HEK293 (cell line): Measurements from ENCODE around the gene NIP7.

ENCODE experiments used
- CTCF ChIA-PET: fragments of 350-600 bp; formaldehyde crosslinking; extraction: SDS; loops from one replicate; lab custom pipeline; 2021; ENCODE audit warnings: antibody characterized with exemption; lab: Yijun Ruan, JAX
- POLR2A ChIA-PET: fragments of 300-600 bp; formaldehyde crosslinking; extraction: SDS; loops from one replicate; lab custom pipeline; 2020; ENCODE audit warnings: antibody characterized with exemption, inconsistent platforms; lab: Yijun Ruan, JAX
- H3K27ac ChIP-seq: fragments of 200-500 bp; sonication (Bioruptor generic); 2 replicates; pipeline ENCODE4 v1.5.1; 2014; ENCODE audit warnings: low read depth, low read length, control low read depth, inconsistent platforms; ENCODE audit errors: extremely low read depth
- H3K36me3 ChIP-seq, 2 experiments: fragments of 200-500 bp in 1 of 2; sonication (Bioruptor generic) in 1 of 2; 1 replicate in 1 of 2; 2 replicates in 1 of 2; pipeline ENCODE4 v1.5.1; 2014 to 2017; ENCODE audit warnings: inconsistent platforms in 2 of 2, low read length in 2 of 2; ENCODE audit not compliant: control insufficient read depth in 2 of 2, insufficient read depth in 1 of 2
- H3K4me1 ChIP-seq: fragments of 200-500 bp; sonication (Bioruptor generic); 2 replicates; pipeline ENCODE4 v1.5.1; 2014; ENCODE audit warnings: mild to moderate bottlenecking, low read length, inconsistent platforms; ENCODE audit not compliant: control insufficient read depth, insufficient read depth
- H3K4me3 ChIP-seq: 2 replicates; pipeline ENCODE4 v1.5.1; 2011; ENCODE audit warnings: low read depth, mild to moderate bottlenecking, control low read depth, low read length, moderate library complexity
- H3K9me3 ChIP-seq: fragments of 200-500 bp; sonication (Bioruptor generic); 2 replicates; pipeline ENCODE4 v1.5.1; 2014; ENCODE audit warnings: low read depth, low read length, inconsistent platforms; ENCODE audit not compliant: control insufficient read depth, insufficient read depth
- KLF8 ChIP-seq: fragments of 450-650 bp; formaldehyde crosslinking; IDR thresholded peaks from 2 replicates; pipeline ENCODE4 v1.5.1; 2016; ENCODE audit warnings: missing biosample characterization, missing genetic modification characterization
- OSR2 ChIP-seq: fragments of 450-650 bp; formaldehyde crosslinking; IDR thresholded peaks from 2 replicates; pipeline ENCODE4 v1.5.1; 2016; ENCODE audit warnings: missing biosample characterization, missing genetic modification characterization
- SP2 ChIP-seq: fragments of 450-650 bp; formaldehyde crosslinking; IDR thresholded peaks from 2 replicates; pipeline ENCODE4 v1.5.1; 2016; ENCODE audit warnings: missing biosample characterization, missing genetic modification characterization
- ZBTB17 ChIP-seq: fragments of 450-650 bp; formaldehyde crosslinking; IDR thresholded peaks from 2 replicates; pipeline ENCODE4 v1.5.1; 2016; ENCODE audit warnings: missing biosample characterization, missing genetic modification characterization
- ZBTB20 ChIP-seq: fragments of 450-650 bp; formaldehyde crosslinking; IDR thresholded peaks from 2 replicates; pipeline ENCODE4 v1.5.1; 2016; ENCODE audit warnings: missing biosample characterization, missing genetic modification characterization
- ZBTB48 ChIP-seq: fragments of 450-650 bp; formaldehyde crosslinking; IDR thresholded peaks from 2 replicates; pipeline ENCODE4 v1.5.1; 2016; ENCODE audit warnings: missing biosample characterization, missing genetic modification characterization
- ZBTB7A ChIP-seq: fragments of 450-650 bp; formaldehyde crosslinking; IDR thresholded peaks from 2 replicates; pipeline ENCODE4 v1.5.1; 2016; ENCODE audit warnings: low read depth, missing biosample characterization, missing genetic modification characterization
- ZFP37 ChIP-seq: fragments of 450-650 bp; formaldehyde crosslinking; IDR thresholded peaks from 2 replicates; pipeline ENCODE4 v1.5.1; 2016; ENCODE audit warnings: missing biosample characterization, missing genetic modification characterization
- ZFP41 ChIP-seq: fragments of 450-650 bp; formaldehyde crosslinking; IDR thresholded peaks from 2 replicates; pipeline ENCODE4 v1.5.1; 2016; ENCODE audit warnings: missing biosample characterization, missing genetic modification characterization, borderline replicate concordance
- ZIC2 ChIP-seq: fragments of 450-650 bp; formaldehyde crosslinking; IDR thresholded peaks from 2 replicates; pipeline ENCODE4 v1.5.1; 2016; ENCODE audit warnings: missing biosample characterization, missing genetic modification characterization
- ZNF133 ChIP-seq: fragments of 450-650 bp; formaldehyde crosslinking; IDR thresholded peaks from 2 replicates; pipeline ENCODE4 v1.5.1; 2016; ENCODE audit warnings: missing biosample characterization, missing genetic modification characterization
- ZNF157 ChIP-seq: fragments of 450-650 bp; formaldehyde crosslinking; IDR thresholded peaks from 2 replicates; pipeline ENCODE4 v1.5.1; 2016; ENCODE audit warnings: missing biosample characterization, missing genetic modification characterization
- ZNF16 ChIP-seq: fragments of 450-650 bp; formaldehyde crosslinking; IDR thresholded peaks from 2 replicates; pipeline ENCODE4 v1.5.1; 2016; ENCODE audit warnings: low read depth, missing biosample characterization, missing genetic modification characterization
- ZNF2 ChIP-seq: fragments of 450-650 bp; formaldehyde crosslinking; IDR thresholded peaks from 2 replicates; pipeline ENCODE4 v1.5.1; 2016; ENCODE audit warnings: missing biosample characterization, missing genetic modification characterization
- ZNF221 ChIP-seq: fragments of 450-650 bp; formaldehyde crosslinking; IDR thresholded peaks from 2 replicates; pipeline ENCODE4 v1.5.1; 2017; ENCODE audit warnings: missing biosample characterization, missing genetic modification characterization, borderline replicate concordance
- ZNF350 ChIP-seq: fragments of 450-650 bp; formaldehyde crosslinking; IDR thresholded peaks from 2 replicates; pipeline ENCODE4 v1.5.0; 2017; ENCODE audit warnings: missing biosample characterization, mild to moderate bottlenecking, missing genetic modification characterization
- ZNF555 ChIP-seq: fragments of 450-650 bp; formaldehyde crosslinking; conservative IDR thresholded peaks from 2 replicates; pipeline ENCODE4 v1.5.1; 2017; ENCODE audit warnings: missing biosample characterization, mild to moderate bottlenecking, missing genetic modification characterization, inconsistent platforms
- ZNF623 ChIP-seq: fragments of 450-650 bp; formaldehyde crosslinking; IDR thresholded peaks from 2 replicates; pipeline ENCODE4 v1.5.1; 2016; ENCODE audit warnings: missing biosample characterization, missing genetic modification characterization
- ZNF701 ChIP-seq: fragments of 450-650 bp; formaldehyde crosslinking; IDR thresholded peaks from 2 replicates; pipeline ENCODE4 v1.5.1; 2016; ENCODE audit warnings: missing biosample characterization, missing genetic modification characterization
- ZNF747 ChIP-seq: fragments of 450-650 bp; formaldehyde crosslinking; IDR thresholded peaks from 2 replicates; pipeline ENCODE4 v1.5.1; 2016; ENCODE audit warnings: missing biosample characterization, missing genetic modification characterization
- ZNF768 ChIP-seq: fragments of 450-650 bp; formaldehyde crosslinking; IDR thresholded peaks from 2 replicates; pipeline ENCODE4 v1.5.1; 2018; ENCODE audit warnings: missing biosample characterization, mild to moderate bottlenecking, missing genetic modification characterization
- ZNF776 ChIP-seq: fragments of 450-650 bp; formaldehyde crosslinking; IDR thresholded peaks from 2 replicates; pipeline ENCODE4 v1.5.0; 2017; ENCODE audit warnings: missing biosample characterization, missing genetic modification characterization, borderline replicate concordance
- TF ChIP-seq, protein P1 (sequence below): fragments of 450-650 bp; formaldehyde crosslinking; IDR thresholded peaks from 2 replicates; pipeline ENCODE4 v1.5.1; 2017; ENCODE audit warnings: missing biosample characterization, mild to moderate bottlenecking, missing genetic modification characterization, moderate library complexity
- TF ChIP-seq, protein P2 (sequence below): fragments of 450-650 bp; formaldehyde crosslinking; conservative IDR thresholded peaks from 2 replicates; pipeline ENCODE4 v1.5.1; 2016; ENCODE audit warnings: low read depth, missing biosample characterization, missing genetic modification characterization
- TF ChIP-seq, protein P3 (sequence below): fragments of 450-650 bp; formaldehyde crosslinking; IDR thresholded peaks from 2 replicates; pipeline ENCODE4 v1.5.1; 2017; ENCODE audit warnings: missing biosample characterization, missing genetic modification characterization
- TF ChIP-seq, protein P4 (sequence below): fragments of 450-650 bp; formaldehyde crosslinking; IDR thresholded peaks from 2 replicates; pipeline ENCODE4 v1.5.1; 2016; ENCODE audit warnings: missing biosample characterization, missing genetic modification characterization
- TF ChIP-seq, protein P5 (sequence below): fragments of 450-650 bp; formaldehyde crosslinking; optimal IDR thresholded peaks from 2 replicates; pipeline ENCODE3; 2016; ENCODE audit warnings: missing biosample characterization, mild to moderate bottlenecking, missing genetic modification characterization

Gene NIP7

DNA sequence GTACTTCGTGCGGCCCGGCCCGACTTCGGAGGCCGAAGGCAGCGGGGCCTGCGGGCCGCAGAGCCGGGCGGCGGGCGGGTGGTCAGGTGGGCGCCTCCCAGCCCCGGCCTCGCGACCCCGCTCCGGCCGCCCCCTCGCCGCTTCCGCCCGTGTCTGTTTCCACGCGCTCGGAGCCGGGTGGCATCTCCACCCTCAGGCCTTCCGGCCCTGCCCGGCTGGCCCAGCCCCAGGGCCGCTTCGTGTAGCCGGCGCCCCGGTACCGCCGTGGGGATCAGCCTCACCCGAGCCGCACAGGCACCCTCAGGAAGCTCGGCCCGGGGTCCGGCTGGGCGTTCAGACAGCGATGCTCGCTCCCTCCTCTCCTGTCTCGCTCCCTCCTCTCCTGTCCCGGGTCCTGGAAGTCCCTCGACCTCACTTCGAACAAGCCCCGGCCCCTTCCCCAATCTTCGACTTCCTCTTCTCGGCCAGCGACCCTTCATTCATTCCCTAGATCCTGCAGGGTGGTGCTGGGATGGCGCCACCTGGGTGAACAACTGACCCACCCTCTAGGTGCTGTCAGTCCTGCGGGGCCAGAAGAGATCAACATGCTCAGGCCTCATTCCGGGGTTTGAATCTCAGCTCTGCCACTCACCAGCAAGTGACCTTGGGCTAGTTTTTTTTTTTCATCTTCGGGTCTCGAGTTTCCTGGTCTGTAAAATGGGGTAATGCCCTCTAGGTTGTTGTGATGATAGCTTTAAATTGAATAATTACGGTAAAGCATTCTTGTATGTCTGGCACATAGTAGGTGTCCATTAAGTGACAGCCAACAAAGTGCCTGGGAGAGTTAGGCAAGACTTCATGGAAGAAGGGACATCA, 27.8 kb upstream of the NIP7 start:
- H3K27ac ChIP-seq: peak overlapping the region; percentile 93
- CTCF ChIA-PET: interaction anchor here (0.7 to 1.3 kb wide), 8 partner anchors 15 to 790 kb away, joined by 3 to 6 read pairs (median 3); partner anchors contain the start of genes NIP7 and PDF
- TF ChIP-seq, protein P1, sequence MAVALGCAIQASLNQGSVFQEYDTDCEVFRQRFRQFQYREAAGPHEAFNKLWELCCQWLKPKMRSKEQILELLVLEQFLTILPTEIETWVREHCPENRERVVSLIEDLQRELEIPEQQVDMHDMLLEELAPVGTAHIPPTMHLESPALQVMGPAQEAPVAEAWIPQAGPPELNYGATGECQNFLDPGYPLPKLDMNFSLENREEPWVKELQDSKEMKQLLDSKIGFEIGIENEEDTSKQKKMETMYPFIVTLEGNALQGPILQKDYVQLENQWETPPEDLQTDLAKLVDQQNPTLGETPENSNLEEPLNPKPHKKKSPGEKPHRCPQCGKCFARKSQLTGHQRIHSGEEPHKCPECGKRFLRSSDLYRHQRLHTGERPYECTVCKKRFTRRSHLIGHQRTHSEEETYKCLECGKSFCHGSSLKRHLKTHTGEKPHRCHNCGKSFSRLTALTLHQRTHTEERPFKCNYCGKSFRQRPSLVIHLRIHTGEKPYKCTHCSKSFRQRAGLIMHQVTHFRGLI (tag by site-specific recombination): no peak; the same call in 1 of the 2 replicates
- TF ChIP-seq ZFP41 (tag by site-specific recombination) (no peak), SP2 (tag by site-specific recombination) (peak; percentile 49), ZNF747 (tag by site-specific recombination) (no peak), ZNF350 (no peak), OSR2 (no peak), KLF8 (tag by site-specific recombination) (0 out of 2 replicates have a peak, but pooled peaks have one; percentile 20), ZBTB17 (tag by site-specific recombination) (peak; percentile 88), ZNF776 (tag by site-specific recombination) (no peak), ZNF768 (tag by site-specific recombination) (no peak), ZNF555 (tag by site-specific recombination) (no peak), ZBTB48 (tag by site-specific recombination) (no peak), ZNF701 (tag by site-specific recombination) (no peak), ZFP37 (tag by site-specific recombination) (no peak), ZNF2 (tag by site-specific recombination) (no peak), ZNF221 (tag by site-specific recombination) (no peak), ZNF133 (tag by site-specific recombination) (no peak), ZNF157 (tag by site-specific recombination) (no peak), ZNF623 (tag by site-specific recombination) (no peak), ZBTB7A (no peak), ZIC2 (tag by site-specific recombination) (no peak), ZNF16 (tag by site-specific recombination) (no peak), ZBTB20 (peak; percentile 97)
- TF ChIP-seq, protein P2, sequence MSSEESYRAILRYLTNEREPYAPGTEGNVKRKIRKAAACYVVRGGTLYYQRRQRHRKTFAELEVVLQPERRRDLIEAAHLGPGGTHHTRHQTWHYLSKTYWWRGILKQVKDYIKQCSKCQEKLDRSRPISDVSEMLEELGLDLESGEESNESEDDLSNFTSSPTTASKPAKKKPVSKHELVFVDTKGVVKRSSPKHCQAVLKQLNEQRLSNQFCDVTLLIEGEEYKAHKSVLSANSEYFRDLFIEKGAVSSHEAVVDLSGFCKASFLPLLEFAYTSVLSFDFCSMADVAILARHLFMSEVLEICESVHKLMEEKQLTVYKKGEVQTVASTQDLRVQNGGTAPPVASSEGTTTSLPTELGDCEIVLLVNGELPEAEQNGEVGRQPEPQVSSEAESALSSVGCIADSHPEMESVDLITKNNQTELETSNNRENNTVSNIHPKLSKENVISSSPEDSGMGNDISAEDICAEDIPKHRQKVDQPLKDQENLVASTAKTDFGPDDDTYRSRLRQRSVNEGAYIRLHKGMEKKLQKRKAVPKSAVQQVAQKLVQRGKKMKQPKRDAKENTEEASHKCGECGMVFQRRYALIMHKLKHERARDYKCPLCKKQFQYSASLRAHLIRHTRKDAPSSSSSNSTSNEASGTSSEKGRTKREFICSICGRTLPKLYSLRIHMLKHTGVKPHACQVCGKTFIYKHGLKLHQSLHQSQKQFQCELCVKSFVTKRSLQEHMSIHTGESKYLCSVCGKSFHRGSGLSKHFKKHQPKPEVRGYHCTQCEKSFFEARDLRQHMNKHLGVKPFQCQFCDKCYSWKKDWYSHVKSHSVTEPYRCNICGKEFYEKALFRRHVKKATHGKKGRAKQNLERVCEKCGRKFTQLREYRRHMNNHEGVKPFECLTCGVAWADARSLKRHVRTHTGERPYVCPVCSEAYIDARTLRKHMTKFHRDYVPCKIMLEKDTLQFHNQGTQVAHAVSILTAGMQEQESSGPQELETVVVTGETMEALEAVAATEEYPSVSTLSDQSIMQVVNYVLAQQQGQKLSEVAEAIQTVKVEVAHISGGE: peak; percentile 33
- TF ChIP-seq, protein P3, sequence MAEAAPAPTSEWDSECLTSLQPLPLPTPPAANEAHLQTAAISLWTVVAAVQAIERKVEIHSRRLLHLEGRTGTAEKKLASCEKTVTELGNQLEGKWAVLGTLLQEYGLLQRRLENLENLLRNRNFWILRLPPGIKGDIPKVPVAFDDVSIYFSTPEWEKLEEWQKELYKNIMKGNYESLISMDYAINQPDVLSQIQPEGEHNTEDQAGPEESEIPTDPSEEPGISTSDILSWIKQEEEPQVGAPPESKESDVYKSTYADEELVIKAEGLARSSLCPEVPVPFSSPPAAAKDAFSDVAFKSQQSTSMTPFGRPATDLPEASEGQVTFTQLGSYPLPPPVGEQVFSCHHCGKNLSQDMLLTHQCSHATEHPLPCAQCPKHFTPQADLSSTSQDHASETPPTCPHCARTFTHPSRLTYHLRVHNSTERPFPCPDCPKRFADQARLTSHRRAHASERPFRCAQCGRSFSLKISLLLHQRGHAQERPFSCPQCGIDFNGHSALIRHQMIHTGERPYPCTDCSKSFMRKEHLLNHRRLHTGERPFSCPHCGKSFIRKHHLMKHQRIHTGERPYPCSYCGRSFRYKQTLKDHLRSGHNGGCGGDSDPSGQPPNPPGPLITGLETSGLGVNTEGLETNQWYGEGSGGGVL (tag by site-specific recombination): 0 out of 2 replicates have a peak, but pooled peaks have one; percentile 27
- TF ChIP-seq, protein P4, sequence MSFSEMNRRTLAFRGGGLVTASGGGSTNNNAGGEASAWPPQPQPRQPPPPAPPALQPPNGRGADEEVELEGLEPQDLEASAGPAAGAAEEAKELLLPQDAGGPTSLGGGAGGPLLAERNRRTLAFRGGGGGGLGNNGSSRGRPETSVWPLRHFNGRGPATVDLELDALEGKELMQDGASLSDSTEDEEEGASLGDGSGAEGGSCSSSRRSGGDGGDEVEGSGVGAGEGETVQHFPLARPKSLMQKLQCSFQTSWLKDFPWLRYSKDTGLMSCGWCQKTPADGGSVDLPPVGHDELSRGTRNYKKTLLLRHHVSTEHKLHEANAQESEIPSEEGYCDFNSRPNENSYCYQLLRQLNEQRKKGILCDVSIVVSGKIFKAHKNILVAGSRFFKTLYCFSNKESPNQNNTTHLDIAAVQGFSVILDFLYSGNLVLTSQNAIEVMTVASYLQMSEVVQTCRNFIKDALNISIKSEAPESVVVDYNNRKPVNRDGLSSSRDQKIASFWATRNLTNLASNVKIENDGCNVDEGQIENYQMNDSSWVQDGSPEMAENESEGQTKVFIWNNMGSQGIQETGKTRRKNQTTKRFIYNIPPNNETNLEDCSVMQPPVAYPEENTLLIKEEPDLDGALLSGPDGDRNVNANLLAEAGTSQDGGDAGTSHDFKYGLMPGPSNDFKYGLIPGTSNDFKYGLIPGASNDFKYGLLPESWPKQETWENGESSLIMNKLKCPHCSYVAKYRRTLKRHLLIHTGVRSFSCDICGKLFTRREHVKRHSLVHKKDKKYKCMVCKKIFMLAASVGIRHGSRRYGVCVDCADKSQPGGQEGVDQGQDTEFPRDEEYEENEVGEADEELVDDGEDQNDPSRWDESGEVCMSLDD (tag by site-specific recombination): no peak
- TF ChIP-seq, protein P5, sequence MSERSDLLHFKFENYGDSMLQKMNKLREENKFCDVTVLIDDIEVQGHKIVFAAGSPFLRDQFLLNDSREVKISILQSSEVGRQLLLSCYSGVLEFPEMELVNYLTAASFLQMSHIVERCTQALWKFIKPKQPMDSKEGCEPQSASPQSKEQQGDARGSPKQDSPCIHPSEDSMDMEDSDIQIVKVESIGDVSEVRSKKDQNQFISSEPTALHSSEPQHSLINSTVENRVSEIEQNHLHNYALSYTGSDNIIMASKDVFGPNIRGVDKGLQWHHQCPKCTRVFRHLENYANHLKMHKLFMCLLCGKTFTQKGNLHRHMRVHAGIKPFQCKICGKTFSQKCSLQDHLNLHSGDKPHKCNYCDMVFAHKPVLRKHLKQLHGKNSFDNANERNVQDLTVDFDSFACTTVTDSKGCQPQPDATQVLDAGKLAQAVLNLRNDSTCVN (tag by site-specific recombination): peak; percentile 65

More for the DNA sequence above, 27.8 kb upstream of the NIP7 start:
- Histone ChIP-seq H3K9me3 (no peaks in the 10 kb centered on the region), H3K4me1 (no peaks in the 10 kb centered on the region), H3K36me3 (peaks cover 14 to 41% of the 10 kb centered on the region in 2 experiments; a peak in 2 of 3 replicates), H3K4me3 (peak overlapping the region; percentile 82)
- POLR2A ChIA-PET: interaction anchor here (0.6 to 1.4 kb wide), 4 partner anchors 12 to 206 kb away, joined by 3 to 4 read pairs (median 3); partner anchors contain the start of gene HAS3
